GM19043 (cell line): ENCODE measurements around the gene NAV2.
A peak's percentile ranks its signal among the peaks of the same experiment; 100 is the strongest.

Experiments
- ATAC-seq: cut with Tn5 transposase; IDR thresholded peaks from one replicate; pipeline ENCODE4 v1.9.1; 2021; ENCODE audit warnings: low read depth; ENCODE audit not compliant: unreplicated experiment

NAV2 gene

GRCh38 chr11:20088397-20089225 is 376.0 kb downstream of the NAV2 start:
- ATAC-seq, result no peak

DNA sequence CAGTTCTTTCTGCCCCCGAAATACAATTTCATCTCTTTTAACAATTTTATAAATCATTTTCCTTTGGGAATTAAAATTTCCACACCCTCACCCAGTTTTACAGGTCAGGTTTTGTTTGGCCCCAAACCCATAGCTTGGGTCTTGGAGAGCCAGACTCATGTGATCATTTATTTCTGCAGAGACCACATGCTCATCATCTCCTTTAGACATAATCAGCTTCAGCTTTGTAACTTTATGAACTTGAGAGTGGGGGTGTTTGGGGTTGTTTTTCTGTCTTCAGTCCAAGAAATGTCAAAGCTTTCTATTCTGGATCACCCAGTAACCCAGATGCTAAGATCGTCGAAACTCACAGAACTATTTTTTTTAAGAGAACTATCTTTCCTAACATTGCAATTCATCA is 376.7 kb downstream of the NAV2 start:
- ATAC-seq, result no peak

DNA sequence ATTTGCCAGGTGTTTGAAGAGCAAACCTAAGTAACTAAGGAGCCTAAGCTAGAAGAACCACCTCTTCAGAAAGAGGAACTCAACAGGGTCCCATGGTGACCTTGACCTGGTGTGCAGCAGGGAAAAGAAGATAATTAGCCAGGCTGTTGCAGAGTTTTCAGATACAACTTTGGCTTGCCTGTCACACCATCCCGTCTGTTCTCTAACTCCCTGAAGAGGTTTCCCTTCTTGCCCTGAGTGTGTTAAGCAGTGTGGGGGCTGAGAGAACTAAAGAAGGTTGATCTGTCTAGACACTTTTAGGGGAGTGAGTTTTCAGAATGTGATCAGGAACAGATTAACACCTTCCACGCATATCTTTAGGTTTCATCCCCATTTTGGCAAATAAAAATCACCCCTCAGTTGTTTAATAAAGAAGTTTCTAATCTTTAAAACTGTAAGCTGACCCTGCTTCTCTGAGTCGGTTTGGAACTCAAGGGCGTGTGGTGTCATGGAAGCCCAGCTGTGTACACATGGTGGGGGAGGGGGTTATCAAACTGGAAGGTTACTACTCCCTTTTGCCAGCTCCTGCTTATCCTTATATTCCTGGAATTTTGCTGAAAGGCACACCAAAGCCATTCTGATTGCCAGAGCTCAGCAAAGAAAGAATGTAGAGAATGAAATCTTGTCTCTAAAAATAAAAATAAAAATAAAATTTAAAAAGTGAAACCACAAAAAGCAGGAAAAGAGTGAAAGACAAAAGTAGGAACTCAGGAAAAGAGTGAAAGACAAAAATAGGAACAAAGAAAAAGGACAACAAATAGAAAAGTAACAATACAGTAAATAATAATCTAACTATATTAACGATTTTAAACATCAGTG is 377.4 kb downstream of the NAV2 start:
- no peak for ATAC-seq

DNA sequence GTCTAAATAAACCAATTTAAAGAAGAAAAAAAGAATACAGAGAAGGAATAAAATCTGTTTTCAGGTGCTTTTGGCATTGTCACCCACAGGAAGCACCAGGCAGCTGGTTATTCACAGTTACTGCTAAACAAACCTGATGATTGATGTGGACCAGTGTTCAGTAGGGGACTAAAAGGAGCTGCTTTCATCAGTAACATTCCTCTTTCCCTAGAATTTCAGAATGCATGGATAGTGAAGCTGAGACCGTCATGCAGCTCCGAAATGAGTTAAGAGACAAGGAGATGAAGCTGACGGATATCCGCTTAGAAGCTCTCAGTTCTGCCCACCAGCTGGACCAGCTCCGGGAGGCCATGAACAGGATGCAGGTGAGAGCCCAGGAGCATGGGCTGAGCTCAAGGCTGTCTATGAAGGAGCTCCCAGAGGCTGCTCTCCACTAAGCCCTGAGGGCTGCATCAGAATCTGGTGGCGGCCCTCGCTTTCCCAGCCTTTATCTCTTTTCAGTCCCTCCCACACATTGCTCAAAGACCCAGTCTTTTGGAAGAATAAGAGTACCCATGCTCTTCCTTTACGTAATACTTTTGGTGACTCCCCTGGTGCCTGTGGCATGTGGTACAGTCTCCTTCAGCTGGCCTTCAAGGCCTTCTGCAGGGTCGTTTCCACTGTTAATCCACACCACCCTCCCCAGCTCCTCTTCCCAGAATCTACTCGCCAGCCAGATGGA is 378.2 kb downstream of the NAV2 start:
- no peak for ATAC-seq

GRCh38 chr11:20093775-20094174 is 381.1 kb downstream of the NAV2 start:
- no peak for ATAC-seq

- ATAC-seq, result no peak
These were observed 382.6 kb downstream of the NAV2 start for GRCh38 chr11:20095189-20095588.

GRCh38 chr11:20097319-20098221 is 384.9 kb downstream of the NAV2 start:
- ATAC-seq, result no peak

DNA sequence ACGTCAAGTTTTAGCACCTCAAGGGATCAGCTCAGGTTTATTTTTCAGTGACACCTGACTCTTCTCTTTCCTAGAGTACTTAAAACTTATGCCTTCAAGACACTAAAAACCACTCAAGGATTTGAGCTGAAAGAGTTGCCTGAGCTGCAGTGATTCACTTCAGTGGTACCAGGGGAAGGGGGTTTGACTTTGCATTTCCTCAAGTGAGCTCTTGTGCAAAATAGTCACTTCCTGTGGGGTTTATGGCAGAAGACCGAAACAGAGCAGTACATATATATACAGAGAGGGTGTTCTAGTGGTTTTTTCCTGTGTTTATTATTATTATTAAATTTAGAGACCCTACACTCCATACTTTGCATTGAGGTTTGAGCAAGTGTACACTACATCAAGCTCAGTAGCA is 386.9 kb downstream of the NAV2 start:
- no peak for ATAC-seq

GRCh38 chr11:20102397-20102796 is 389.8 kb downstream of the NAV2 start:
- no peak for ATAC-seq

GRCh38 chr11:20103281-20103680 is 390.6 kb downstream of the NAV2 start:
- ATAC-seq, result no peak

GRCh38 chr11:20105427-20105826 is 392.8 kb downstream of the NAV2 start:
- no peak for ATAC-seq

GRCh38 chr11:20109731-20110445 is 397.3 kb downstream of the NAV2 start:
- no peak for ATAC-seq

DNA sequence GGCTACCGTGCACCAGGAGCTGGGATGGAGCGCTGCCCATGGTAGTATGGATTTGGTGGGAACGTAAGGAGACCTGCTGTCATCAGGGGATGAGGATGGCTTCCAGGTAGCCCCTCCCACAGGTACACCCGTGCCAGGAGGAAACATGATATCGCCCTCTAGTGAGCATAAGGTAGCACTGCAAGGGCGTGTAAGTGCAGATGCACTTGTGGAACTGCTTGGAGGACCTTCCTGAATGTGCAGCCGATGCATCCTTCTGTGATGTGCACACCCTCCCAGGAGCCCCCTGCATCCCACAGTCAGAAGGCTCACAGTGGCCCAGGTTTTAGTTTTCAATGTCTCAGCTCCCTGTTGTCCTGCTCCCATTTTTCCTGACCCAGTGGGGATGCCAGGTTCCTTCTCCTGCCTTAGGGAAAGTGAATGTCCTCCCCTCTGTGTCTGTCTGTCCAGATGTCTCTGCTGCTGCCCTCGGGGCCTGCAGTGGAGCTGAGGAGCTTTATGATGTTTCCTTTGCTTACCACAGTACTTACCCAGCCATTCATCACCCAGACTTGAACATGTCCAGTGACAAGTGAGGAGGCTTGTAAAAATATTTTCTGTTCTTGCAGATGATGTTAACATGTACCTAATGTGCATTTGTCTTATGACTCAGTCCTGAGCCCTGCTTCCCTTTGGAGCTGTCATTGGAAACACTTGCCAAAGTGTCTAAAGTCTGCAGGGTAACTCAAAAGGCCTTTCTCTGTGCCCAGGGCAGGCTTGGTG is 398.5 kb downstream of the NAV2 start:
- ATAC-seq, result peak; percentile 80

DNA sequence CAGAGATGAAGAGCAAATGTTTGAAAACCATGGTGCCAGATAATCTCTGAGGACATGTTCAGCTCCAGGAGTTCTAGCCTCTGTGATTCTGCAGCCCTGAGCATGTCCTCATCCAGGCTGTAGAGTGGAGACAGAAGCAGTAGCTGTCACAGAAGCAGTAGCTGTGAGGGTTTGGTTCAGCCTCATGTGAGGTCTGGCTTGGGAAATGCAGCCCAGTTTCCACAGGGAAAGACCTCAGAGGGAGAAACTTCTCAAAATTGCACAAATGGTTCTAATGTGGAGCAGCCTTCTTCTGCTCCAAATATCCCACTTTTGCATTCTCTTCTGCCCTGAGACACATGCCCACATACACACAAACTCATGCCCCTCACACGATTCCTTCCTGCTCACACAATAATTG is 399.2 kb downstream of the NAV2 start:
- ATAC-seq, result no peak

DNA sequence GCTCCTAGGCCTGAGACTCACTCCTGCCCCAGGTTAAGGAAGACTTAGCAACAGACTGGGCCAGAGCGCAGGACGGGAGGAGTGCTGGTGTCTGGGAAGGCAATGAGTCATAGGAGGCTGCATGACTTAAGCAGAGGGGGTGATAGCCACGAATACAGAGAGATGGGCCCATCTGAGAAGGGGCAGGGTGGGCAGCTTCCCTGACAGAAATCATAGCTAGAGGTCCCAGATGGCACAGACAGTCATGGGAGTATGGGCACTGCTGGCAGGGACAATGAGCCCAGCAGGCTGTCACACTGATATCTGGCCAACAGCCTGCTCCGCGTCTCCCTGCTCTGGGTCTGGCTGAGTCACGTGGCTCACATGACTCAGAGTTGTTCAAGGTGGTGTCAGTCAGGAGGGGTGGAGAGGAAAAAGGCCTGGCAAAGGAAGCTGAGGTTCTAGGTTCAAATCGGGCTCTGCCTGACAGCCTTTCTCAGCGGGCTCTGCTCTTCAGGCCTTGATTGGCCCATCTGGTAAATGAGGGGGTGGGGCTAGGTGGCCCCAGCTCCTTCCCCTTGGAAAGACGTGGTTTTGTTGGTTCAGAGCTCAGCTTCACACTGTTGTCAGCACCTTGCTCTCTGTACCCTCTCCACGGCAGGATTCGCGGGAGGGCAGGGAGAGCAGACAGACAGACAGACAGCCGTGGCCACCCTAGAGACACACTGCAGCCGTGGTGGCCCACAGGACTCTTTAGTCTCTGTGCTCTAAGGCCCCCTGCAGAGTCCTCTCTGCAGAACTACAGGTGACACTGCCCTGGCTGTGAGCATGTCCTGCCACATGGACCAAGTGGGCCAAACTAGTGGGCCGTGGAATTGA is 399.9 kb downstream of the NAV2 start:
- no peak for ATAC-seq

GRCh38 chr11:20113149-20113438 is 400.5 kb downstream of the NAV2 start:
- no peak for ATAC-seq

- no peak for ATAC-seq
These were observed 402.0 kb downstream of the NAV2 start for GRCh38 chr11:20114588-20114987.

- no peak for ATAC-seq
These were observed 404.2 kb downstream of the NAV2 start for GRCh38 chr11:20116825-20117224.
